ENCODE data around the gene EME2. TPM values are rescaled to one million over a fixed set of nuclear protein-coding genes. Genes with fewer than 3 reads are reported as not detected.

The EME2 gene
- total RNA-seq, 1 donor from 2014 or later = 41.5 TPM

- no peaks in the 10 kb centered on the region for H3K27me3 Mint-ChIP-seq (ENCODE audit: low read depth)
- TF ChIP-seq CTCF (IDR thresholded peaks at IDR 0.05; ENCODE audit: unreplicated experiment) = no peak
- H3K9me3 Mint-ChIP-seq = no peaks in the 10 kb centered on the region
- peaks cover 18% of the 10 kb centered on the region for H3K4me1 Mint-ChIP-seq
- peak overlapping the region; percentile 71 for H3K27ac Mint-ChIP-seq
- no peak for DNase-seq (ENCODE audit: low spot score in 2 of 2, unreplicated experiment in 2 of 2)
- peak overlapping the region; percentile 94 for H3K4me3 Mint-ChIP-seq
- peaks cover 7% of the 10 kb centered on the region for H3K36me3 Mint-ChIP-seq
These were observed 3.0 kb upstream of the EME2 start for GRCh38 chr16:1769402-1770300.

- H3K4me3 Mint-ChIP-seq = peak overlapping the region; percentile 94
- H3K9me3 Mint-ChIP-seq = no peaks in the 10 kb centered on the region
- H3K36me3 Mint-ChIP-seq = peaks cover 5% of the 10 kb centered on the region
- no peaks in the 10 kb centered on the region for H3K27me3 Mint-ChIP-seq (ENCODE audit: low read depth)
- peak overlapping the region; percentile 82 for H3K27ac Mint-ChIP-seq
- H3K4me1 Mint-ChIP-seq = peaks cover 21% of the 10 kb centered on the region
- TF ChIP-seq CTCF (IDR thresholded peaks at IDR 0.05; ENCODE audit: unreplicated experiment) = no peak
- DNase-seq (ENCODE audit: low spot score in 2 of 2, unreplicated experiment in 2 of 2) = no peak
These were observed 2.1 kb upstream of the EME2 start for GRCh38 chr16:1770328-1771187.

- Mint-ChIP-seq H3K36me3 (peaks cover 5% of the 10 kb centered on the region), H3K27ac (peak within 1 kb of the TSS; percentile 94), H3K4me1 (peaks cover 21% of the 10 kb centered on the region), H3K9me3 (no peaks in the 10 kb centered on the region), H3K27me3 (ENCODE audit: low read depth) (no peaks in the 10 kb centered on the region), H3K4me3 (peak within 1 kb of the TSS; percentile 94)
- peak; percentile 56 to 78 for DNase-seq (ENCODE audit: low spot score in 2 of 2, unreplicated experiment in 2 of 2)
- TF ChIP-seq CTCF (IDR thresholded peaks at IDR 0.05; ENCODE audit: unreplicated experiment) = no peak
These were observed 1.3 kb upstream of the EME2 start, which contains the start of gene NME3 for GRCh38 chr16:1771188-1771863. TSS of gene NME3 (minus strand) at chr16:1771543. CDS start at chr16:1771534, 9 bp downstream.

- H3K9me3 Mint-ChIP-seq = no peaks in the 10 kb centered on the region
- peak overlapping the region; percentile 94 for H3K4me3 Mint-ChIP-seq
- peak overlapping the region; percentile 94 for H3K27ac Mint-ChIP-seq
- no peak for TF ChIP-seq CTCF (IDR thresholded peaks at IDR 0.05; ENCODE audit: unreplicated experiment)
- H3K4me1 Mint-ChIP-seq = peaks cover 21% of the 10 kb centered on the region
- H3K27me3 Mint-ChIP-seq (ENCODE audit: low read depth) = no peaks in the 10 kb centered on the region
- DNase-seq (ENCODE audit: low spot score in 2 of 2, unreplicated experiment in 2 of 2) = no peak
- H3K36me3 Mint-ChIP-seq = peaks cover 5% of the 10 kb centered on the region
These were observed 697 bp upstream of the EME2 start for GRCh38 chr16:1771864-1772361.

Measured in mesothelial cell of epicardium (in vitro differentiated cells).